GM18505 (cell line): ENCODE results near the gene AHCYL2.
A peak's percentile ranks its signal among the peaks of the same experiment; 100 is the strongest.
"Not testable (repeated sequence)": the region's sequence is repeated elsewhere in the genome, so short reads cannot be mapped to it uniquely, and the experiment has no call there.

Experiments used
- ATAC-seq: cut with Tn5 transposase; IDR thresholded peaks from one replicate; pipeline ENCODE4 v1.9.1; 2021; ENCODE audit not compliant: unreplicated experiment
- POLR2A ChIP-seq: IDR thresholded peaks from 4 replicates; pipeline ENCODE4 v1.6.1; 2011; ENCODE audit warnings: borderline replicate concordance; ENCODE audit not compliant: insufficient read depth, insufficient read length; ENCODE audit errors: extremely low read depth

AHCYL2 gene

DNA sequence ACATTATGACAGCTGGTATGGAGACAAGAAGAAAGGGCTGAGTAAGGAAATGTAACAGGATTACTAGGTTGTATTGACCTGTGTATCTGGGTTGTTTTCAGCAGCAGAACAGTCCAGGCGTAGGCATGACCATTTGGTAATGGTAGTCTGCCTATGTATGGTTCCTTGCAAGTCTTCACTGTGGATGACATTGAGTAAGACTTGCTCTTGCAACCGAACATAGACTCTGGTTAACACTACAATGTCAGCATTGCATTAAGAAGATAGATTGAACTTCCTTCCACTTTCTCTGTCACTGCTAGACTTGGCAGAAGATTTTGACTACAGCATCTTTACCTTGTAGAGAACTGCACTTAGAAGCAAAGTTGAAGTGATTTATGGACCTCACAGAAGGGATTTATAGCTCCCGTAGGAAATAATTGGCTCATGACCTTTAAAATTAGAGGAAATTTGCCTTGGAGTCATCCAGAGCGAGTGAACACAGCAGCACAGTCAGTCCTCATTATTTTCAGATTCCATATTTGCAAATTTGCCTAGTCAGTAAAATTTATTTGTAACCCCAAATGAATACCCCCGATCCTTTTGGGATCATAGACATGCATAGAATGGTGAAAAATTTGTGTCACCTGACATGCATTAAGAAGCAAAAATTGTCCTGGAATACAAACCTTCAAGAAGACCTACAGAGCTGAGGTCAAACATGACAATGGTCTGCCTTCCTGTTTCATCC is 129.8 kb downstream of the AHCYL2 start:
- ATAC-seq: no peak
- no peak for TF ChIP-seq POLR2A

DNA sequence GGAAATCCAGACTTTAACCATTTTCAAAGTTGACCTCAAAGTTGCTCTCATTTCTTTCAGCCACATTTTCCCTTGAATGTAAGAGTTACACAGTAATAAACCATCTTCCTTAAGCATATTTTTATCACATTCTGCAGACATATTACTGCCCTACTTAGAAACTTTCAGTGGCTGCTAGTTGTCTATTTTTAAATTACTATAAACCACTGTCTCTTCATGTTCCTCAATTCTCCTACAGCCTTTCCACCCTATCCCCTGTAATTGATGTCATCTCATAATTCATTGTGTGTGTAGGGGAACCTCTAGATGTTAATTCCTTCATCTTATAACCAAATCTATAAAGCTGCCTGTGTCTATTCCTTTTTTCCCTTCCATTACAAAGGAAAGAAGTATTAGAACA is 131.3 kb downstream of the AHCYL2 start:
- TF ChIP-seq POLR2A: no peak
- no peak for ATAC-seq

DNA sequence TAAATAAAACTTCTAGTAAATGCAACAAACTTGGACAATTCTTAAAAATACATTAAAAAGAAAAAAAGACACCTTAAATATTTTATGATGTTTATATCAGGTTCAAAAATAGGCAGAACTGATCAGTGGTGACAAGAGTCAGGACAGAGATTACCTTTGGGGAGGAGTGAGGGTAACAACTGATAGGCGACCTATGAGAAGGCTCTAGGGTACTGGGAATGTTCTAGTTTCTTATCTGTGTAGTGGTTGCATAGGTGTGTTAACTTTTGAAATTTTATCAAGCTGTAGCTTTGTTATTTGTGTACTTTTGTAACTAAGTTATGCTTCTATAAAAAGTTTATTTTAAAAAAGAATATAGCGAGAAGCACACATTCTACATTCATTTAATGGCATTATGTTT is 134.3 kb downstream of the AHCYL2 start:
- TF ChIP-seq POLR2A: no peak
- no peak for ATAC-seq

DNA sequence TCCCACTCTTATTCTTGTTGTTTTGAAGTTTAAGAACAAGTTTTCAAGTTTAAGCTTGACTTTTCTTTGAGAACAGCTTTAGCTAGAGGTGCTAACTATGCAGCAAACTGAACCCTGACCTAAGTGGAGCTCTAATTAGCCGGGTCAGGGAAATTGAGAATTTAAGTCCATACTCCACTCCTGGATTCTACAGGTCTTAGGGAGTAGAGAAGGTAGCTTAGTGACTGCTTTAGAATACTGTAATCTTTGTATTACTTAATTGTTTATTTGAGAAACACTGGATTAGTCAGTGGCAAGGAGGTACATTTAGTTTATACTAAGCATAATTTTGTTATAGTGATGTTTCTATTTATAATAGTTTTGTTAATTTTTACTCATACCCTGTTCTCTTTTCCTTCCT is 134.8 kb downstream of the AHCYL2 start:
- TF ChIP-seq POLR2A: no peak

DNA sequence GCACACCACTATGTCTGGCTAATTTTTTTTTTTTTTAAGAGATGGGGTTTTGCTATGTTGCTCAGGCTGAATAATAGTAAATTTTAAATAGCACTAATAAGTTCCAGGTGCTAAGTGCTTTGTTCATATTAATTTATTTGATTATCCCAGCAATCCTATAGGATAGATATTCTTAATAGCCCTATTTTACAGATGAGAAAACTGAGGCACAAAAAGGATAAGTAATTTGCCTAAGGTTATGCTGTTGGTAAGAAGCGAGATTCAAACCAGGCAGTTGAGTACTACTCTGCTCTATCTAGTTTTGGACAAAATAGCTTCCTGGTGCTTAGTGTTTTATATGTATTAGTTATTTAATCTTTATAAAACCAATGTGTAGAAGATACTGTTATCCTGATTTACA is 136.9 kb downstream of the AHCYL2 start:
- ATAC-seq: no peak
- TF ChIP-seq POLR2A: no peak

More for the DNA sequence above, 134.8 kb downstream of the AHCYL2 start:
- no peak for ATAC-seq

DNA sequence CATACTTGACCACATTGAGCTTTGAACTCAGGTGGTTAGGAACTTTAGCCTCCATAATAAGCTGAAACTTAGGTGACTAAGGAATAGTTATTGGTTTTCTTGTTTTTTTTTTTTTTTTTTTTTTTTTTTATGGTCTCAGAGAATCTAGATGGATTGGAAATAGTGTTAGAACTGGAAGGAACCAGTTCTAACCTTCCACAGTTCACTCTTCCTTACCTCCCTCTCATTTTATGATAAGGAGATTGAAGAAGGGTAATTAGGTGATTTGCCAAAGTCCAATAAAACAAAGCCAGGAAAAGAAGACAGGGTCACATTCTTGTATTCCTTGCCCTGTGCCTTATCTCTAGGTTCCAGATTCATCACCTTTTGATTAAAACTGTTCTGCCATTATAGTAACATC is 137.7 kb downstream of the AHCYL2 start:
- no peak for TF ChIP-seq POLR2A
- ATAC-seq: no peak

DNA sequence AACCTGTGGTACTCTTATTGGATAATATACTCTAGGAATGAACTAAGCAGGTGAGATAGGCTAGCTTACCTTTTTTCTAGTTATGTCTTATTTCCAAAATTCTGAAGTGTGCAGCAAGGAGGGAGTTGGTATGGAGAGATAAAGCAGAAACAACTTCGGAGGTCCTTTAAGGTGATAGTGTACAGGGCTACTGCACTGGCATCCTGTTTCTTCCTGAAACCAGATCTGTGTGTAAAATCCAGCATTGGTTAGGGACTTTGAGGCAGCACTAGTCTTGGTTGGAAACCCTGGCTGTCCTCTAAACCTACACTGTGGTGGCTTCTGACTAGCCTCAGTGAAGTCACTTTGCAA is 142.5 kb downstream of the AHCYL2 start:
- no peak for ATAC-seq
- no peak for TF ChIP-seq POLR2A

DNA sequence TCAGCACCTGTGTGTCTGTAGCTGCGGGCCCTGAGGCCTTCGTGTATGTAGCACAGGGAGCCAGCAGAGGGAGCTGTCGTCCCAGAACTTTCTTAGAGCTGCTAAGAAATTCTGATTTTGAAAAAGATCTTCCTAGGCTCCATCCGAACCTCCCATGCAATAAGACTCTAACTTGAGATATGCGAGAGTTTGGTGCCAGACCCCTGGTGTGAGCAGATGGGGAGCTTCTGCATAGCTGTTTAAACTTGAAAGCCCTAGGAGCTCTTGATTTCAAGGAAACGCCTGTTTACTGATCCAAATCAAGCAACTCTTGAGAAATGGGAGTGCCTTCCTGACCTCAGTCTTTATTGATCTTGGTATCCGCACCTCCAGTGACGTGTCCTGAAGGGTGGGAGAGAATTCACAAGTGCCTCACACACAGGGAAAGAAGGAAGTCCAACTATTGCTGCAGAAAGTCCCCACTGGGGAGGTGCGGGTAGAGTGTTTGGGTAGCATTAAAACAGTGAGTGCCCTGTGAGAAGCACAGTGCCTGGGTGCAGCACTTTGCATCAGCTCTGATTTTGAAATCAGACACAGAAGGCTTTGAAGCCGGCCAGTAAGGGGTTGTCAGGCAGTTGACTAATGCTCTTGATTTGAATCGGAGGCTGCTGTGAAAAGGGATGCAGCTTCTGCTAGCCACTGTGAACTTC is 143.0 kb downstream of the AHCYL2 start:
- ATAC-seq: peak; percentile 72
- TF ChIP-seq POLR2A: no peak

DNA sequence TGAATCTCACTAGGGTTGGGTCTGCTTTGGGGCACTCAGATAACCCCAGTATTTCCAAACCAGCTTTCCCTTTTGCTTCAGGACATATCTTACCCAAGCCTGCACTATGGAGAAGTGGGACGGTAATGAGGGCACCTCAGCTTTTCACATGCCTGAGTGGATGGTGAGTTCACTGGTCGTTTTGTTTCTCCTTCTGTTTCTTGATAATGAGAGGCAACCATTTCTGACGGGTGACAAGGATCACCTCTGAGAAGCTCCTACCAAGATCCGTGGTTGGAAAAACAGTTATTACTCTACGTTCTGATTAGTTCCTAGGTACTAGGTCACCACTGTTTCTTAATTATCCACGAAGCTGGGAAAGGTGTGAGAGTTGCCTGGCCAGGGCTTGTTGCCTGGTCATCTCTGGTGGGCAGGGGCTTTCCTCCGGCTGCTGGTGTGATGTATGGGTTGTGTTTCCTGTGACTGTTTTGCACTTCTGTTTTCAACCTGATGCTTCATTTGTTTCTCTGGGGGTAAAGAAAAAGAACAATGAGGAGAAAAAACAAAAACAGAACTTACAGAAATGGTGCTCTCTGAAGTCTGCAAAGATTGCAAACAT is 143.7 kb downstream of the AHCYL2 start:
- peak; percentile 43 for TF ChIP-seq POLR2A
- peak; percentile 22 for ATAC-seq

DNA sequence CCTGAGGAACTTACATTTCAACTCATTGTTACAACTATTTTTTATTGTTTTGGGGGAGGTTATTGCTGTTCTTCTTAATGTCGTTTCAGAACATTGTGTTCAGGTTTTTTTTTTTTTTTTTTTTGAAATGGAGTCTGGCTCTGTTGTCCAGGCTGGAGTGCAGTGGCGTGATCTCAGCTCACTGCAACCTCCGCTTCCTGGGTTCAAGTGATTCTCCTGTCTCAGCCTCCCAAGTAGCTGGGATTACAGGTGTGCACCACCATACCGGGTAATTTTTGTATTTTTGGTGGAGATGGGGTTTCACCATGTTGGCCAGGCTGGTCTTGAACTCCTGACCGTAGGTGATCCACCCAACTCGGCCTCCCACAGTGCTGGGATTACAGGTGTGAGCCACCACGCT is 144.6 kb downstream of the AHCYL2 start:
- not testable (repeated sequence) for ATAC-seq

DNA sequence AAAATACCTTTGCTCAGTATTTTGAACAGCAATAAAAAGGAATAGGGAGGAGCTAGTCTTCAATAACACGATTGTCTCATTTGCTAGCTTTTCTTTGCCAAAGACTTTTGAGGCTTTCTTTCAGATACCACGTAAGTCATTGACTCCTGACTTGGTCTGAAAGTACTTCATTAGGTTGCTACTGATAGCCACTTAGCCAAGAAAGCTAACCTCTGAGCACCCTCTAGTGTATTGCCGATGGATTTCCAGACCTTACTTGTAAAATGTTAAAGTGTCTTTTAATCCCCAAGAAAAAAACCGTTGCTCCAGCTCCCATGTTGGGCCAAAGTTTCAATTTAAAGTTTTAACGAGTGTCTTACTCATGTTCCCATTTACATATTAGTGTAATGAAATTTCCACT is 146.0 kb downstream of the AHCYL2 start:
- no peak for ATAC-seq
- TF ChIP-seq POLR2A: no peak

DNA sequence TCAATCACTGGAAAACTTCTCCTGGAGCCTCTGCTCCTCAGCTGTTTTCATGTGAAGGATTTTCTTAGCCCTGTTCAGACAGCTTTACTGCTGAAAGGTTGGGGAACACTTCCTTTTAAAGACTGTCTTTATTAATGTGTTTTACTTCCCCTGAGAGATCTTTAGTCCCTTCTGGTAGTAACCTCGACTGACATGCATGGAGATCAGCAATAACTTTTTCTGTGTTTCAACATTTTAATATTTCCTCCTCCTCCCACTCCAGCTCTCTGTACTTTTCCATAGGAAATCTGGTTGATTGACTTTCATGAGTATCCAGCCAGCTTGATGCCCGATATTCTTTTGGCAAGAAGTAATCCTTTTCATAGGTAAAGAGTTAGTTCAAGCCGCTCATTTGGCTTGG is 146.7 kb downstream of the AHCYL2 start:
- ATAC-seq: no peak

DNA sequence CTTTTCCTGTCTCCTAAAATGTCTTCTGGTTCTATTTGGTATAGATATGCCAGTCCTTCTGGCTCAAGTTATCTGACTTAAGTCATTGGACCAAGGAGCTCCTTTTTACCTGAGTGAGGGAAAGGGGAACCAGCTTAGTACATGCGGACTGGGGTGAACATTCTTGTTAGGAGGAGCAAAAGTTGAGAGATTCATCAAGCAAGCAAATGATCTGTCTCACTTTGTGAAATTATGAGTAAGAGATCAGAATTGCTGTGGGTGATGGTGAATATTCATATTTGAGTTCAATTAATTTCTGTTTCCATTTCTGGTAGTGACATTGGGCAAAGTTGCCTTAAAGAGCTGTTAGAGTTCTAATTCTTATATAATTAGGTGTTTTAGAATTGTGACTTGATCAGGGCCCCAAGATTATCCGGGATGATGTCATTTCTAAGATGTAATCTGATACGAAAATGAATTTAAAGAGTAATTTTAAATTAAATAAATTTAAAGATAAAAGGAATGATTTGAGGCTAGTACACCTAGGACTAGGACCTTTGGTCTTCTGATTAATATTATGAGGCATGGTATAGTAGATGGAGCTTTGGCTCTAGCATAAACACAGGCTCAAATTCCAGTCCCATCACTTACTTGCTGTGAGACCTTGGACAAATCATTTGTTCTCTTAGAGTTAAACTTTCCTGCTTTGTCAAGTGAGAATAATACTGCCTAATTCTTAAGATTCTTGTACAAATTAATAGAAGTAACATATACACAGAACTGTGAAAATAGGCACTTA is 149.0 kb downstream of the AHCYL2 start:
- no peak for TF ChIP-seq POLR2A
- ATAC-seq: no peak

More for the DNA sequence above, 146.7 kb downstream of the AHCYL2 start:
- no peak for TF ChIP-seq POLR2A
